Measurements from ENCODE around the gene SPAG17.

SPAG17 gene

GRCh38 chr1:118093017-118093416 lies 92.0 kb downstream of the SPAG17 start:
- no peak for DNase-seq (ENCODE audit: low read depth)
- H3K4me3 ChIP-seq (replicated peaks; ENCODE audit: low read depth, low read length): no peak overlapping the region
- TF ChIP-seq, protein P1, sequence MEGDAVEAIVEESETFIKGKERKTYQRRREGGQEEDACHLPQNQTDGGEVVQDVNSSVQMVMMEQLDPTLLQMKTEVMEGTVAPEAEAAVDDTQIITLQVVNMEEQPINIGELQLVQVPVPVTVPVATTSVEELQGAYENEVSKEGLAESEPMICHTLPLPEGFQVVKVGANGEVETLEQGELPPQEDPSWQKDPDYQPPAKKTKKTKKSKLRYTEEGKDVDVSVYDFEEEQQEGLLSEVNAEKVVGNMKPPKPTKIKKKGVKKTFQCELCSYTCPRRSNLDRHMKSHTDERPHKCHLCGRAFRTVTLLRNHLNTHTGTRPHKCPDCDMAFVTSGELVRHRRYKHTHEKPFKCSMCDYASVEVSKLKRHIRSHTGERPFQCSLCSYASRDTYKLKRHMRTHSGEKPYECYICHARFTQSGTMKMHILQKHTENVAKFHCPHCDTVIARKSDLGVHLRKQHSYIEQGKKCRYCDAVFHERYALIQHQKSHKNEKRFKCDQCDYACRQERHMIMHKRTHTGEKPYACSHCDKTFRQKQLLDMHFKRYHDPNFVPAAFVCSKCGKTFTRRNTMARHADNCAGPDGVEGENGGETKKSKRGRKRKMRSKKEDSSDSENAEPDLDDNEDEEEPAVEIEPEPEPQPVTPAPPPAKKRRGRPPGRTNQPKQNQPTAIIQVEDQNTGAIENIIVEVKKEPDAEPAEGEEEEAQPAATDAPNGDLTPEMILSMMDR (IDR thresholded peaks at IDR 0.05; ENCODE audit: low read length, missing control alignments): no peak

- TF ChIP-seq, protein P1 (IDR thresholded peaks at IDR 0.05; ENCODE audit: low read length, missing control alignments): no peak
- no peak overlapping the region for H3K4me3 ChIP-seq (replicated peaks; ENCODE audit: low read depth, low read length)
- DNase-seq (ENCODE audit: low read depth): no peak
Measured at GRCh38 chr1:118090130-118090529, 94.9 kb downstream of the SPAG17 start.

- TF ChIP-seq, protein P1 (IDR thresholded peaks at IDR 0.05; ENCODE audit: low read length, missing control alignments): no peak
- DNase-seq (ENCODE audit: low read depth): no peak
- H3K4me3 ChIP-seq (replicated peaks; ENCODE audit: low read depth, low read length): no peak overlapping the region
Measured at GRCh38 chr1:118085365-118085764, 99.7 kb downstream of the SPAG17 start.

DNA sequence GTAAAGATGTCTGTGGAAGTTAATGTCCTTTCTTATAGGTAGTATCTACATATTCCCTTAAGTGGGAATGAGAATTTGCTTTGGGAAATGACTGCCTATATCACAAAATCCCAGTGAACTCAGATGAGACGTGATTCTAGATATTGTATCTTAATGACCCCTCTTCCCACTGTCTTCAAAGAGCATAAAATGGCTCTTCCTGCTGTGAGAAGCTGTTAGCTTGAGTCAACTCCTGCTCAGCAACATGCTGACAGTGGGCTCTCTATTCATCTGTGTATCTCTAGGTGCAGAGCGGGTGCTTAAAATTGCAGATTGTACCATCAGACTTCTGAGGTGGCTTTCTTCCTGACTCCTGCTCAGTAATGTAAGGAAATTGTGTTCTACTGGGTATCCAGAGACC lies 100.6 kb downstream of the SPAG17 start:
- DNase-seq (ENCODE audit: low read depth): no peak
- TF ChIP-seq, protein P1 (IDR thresholded peaks at IDR 0.05; ENCODE audit: low read length, missing control alignments): no peak
- H3K4me3 ChIP-seq (replicated peaks; ENCODE audit: low read depth, low read length): no peak overlapping the region

GRCh38 chr1:118082984-118083383 lies 102.0 kb downstream of the SPAG17 start:
- H3K4me3 ChIP-seq (replicated peaks; ENCODE audit: low read depth, low read length): no peak overlapping the region
- TF ChIP-seq, protein P1 (IDR thresholded peaks at IDR 0.05; ENCODE audit: low read length, missing control alignments): no peak
- DNase-seq (ENCODE audit: low read depth): no peak

- DNase-seq (ENCODE audit: low read depth): no peak
Measured at GRCh38 chr1:118081387-118081786, 103.6 kb downstream of the SPAG17 start.

More at GRCh38 chr1:118081387-118081786, 103.6 kb downstream of the SPAG17 start:
- no peak overlapping the region for H3K4me3 ChIP-seq (replicated peaks; ENCODE audit: low read depth, low read length)
- TF ChIP-seq, protein P1 (IDR thresholded peaks at IDR 0.05; ENCODE audit: low read length, missing control alignments): no peak

Data from fibroblast of pulmonary artery (primary cell).